Measurements from ENCODE around the gene FAF1.

FAF1 gene

DNA sequence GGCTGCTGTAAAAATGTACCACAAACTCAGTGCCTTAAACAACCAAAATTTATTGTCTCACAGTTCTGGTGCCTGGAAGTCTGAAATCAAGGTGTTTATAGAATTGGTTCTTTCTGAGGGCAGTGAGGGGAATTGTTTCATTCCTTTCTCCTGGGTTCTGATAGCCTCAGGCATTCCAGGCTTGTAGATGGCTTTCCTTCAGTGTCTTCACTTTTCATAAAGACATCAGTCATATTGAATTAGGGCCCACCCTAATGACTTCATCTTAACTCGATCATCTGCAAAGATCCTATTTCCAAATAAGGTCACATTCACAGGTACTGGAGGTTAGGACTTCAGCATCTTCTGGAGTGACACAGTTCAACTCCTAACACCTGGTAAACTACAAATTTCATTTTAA, 25.0 kb upstream of the FAF1 start:
- H3K27me3 Mint-ChIP-seq (ENCODE audit: low read depth), result peaks cover 57% of the 10 kb centered on the region
- peaks cover 1% of the 10 kb centered on the region for H3K4me1 Mint-ChIP-seq (ENCODE audit: low read depth)
- no peak for DNase-seq (ENCODE audit: low spot score)
- H3K4me3 Mint-ChIP-seq, result no peak overlapping the region
- H3K9me3 Mint-ChIP-seq, result no peaks in the 10 kb centered on the region
- H3K27ac Mint-ChIP-seq, result no peak overlapping the region
- H3K36me3 Mint-ChIP-seq (ENCODE audit: low read depth), result no peaks in the 10 kb centered on the region

DNA sequence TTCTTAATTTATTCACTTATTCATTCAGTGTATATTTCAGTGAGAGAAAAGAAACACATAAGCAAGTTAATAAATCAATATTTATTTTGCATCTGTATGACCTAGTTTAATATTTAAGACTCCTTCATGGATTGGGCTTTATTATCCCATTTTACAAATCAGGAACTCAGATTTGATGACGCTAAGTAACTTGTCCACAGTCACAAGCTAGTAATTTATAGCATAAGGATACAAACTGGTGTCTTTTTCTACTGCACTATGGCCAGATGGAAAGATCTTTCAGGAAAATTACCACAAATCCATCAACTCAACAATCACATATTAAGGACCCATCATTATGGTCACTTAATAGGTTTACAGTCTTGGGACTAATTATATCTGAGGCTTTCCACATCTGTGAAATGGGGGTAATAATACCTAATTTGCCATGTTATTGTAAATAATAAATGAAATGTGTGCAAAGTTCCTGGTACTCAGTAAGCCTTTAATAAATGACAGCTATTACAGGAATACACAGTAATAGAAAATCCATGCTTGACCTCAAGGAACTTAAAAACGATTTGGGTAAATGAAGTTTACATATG, 23.2 kb upstream of the FAF1 start:
- H3K27me3 Mint-ChIP-seq (ENCODE audit: low read depth), result peaks cover 70% of the 10 kb centered on the region
- no peaks in the 10 kb centered on the region for H3K9me3 Mint-ChIP-seq
- H3K4me3 Mint-ChIP-seq, result no peak overlapping the region
- H3K27ac Mint-ChIP-seq, result no peak overlapping the region
- peaks cover 12% of the 10 kb centered on the region for H3K4me1 Mint-ChIP-seq (ENCODE audit: low read depth)
- no peaks in the 10 kb centered on the region for H3K36me3 Mint-ChIP-seq (ENCODE audit: low read depth)
- no peak for DNase-seq (ENCODE audit: low spot score)

DNA sequence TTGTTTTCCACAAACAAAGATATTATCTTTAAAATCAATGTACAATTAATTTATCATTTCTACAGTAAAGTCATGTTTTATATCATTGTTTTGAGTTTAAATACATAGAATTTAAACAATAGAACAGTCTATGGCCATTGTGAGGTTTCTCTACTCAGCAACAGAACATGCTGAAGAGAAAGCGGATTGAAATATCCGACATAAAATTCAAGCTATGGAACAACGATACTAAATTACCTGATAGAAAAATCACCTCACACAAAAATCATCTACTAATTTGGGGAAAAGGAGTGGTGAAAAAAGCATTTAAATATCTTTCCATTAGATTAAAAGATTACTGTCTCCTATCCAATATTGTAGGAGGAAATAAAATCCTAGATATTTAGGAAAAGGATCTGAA, 22.5 kb upstream of the FAF1 start:
- H3K4me3 Mint-ChIP-seq, result no peak overlapping the region

DNA sequence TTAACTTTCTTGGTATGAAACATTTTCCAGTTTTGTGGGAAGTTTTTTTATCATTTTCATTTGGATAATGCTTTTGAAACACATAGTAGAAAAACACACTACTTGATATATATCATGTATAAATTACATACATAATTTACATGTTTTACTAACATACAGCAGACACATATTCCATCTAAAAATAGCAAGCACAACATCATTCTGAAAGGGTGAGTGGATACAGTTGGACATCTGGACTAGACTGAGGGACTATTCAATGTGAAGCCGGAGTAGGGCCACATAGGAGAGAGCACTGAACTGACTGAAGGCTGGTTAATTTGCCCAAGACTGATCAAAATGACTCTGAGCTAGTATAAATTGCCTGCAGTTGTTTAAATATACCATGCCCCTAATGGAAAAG, 21.7 kb upstream of the FAF1 start:
- Mint-ChIP-seq H3K9me3 (no peaks in the 10 kb centered on the region), H3K4me1 (ENCODE audit: low read depth) (peaks cover 14% of the 10 kb centered on the region), H3K4me3 (no peak overlapping the region), H3K36me3 (ENCODE audit: low read depth) (peaks cover 2% of the 10 kb centered on the region), H3K27ac (no peak overlapping the region), H3K27me3 (ENCODE audit: low read depth) (peaks cover 69% of the 10 kb centered on the region)
- no peak for DNase-seq (ENCODE audit: low spot score)

More for the DNA sequence above, 22.5 kb upstream of the FAF1 start:
- no peak overlapping the region for H3K27ac Mint-ChIP-seq
- no peak for DNase-seq (ENCODE audit: low spot score)
- peaks cover 12% of the 10 kb centered on the region for H3K4me1 Mint-ChIP-seq (ENCODE audit: low read depth)
- no peaks in the 10 kb centered on the region for H3K36me3 Mint-ChIP-seq (ENCODE audit: low read depth)
- peaks cover 69% of the 10 kb centered on the region for H3K27me3 Mint-ChIP-seq (ENCODE audit: low read depth)
- no peaks in the 10 kb centered on the region for H3K9me3 Mint-ChIP-seq

DNA sequence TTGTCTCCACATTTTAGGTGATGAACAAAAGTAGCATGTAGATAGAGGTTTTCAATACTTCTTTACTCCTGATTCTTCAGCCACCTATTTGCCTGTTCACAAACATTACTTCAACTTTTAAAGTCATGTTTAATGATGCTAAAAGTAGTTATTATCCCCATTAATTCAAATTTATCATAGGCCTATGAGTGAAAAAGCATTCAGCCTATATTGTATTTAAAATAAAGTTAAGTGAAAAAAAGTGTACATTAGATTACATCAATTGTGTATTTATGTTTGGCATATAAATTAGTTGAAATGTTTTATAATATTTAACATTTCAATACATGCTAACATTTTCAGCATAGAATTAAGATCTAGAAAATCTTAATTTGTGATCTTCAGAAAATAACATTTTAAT, 20.4 kb upstream of the FAF1 start:
- Mint-ChIP-seq H3K9me3 (no peaks in the 10 kb centered on the region), H3K27ac (no peak overlapping the region), H3K4me3 (no peak overlapping the region), H3K36me3 (ENCODE audit: low read depth) (peaks cover 10% of the 10 kb centered on the region), H3K27me3 (ENCODE audit: low read depth) (peaks cover 66% of the 10 kb centered on the region), H3K4me1 (ENCODE audit: low read depth) (peaks cover 22% of the 10 kb centered on the region)
- DNase-seq (ENCODE audit: low spot score), result no peak

DNA sequence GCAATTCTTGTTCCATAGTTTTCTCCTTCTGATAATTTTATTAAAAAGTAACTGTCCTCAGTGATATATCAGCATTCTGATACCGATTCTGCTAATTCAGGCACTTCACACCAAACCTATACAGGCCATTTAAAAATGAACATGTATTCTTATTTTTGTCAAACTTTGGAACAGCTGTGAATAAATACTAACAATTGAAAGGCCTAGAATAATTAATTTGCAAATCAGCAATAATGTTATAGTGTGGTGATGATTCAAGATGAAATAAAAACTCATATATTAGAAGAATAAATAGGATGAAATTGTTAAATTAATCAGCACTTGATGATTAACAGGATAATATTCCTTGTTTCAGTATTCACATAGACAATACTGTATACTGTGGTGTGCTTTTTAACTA, 19.9 kb upstream of the FAF1 start:
- Mint-ChIP-seq H3K4me1 (ENCODE audit: low read depth) (peaks cover 22% of the 10 kb centered on the region), H3K27me3 (ENCODE audit: low read depth) (peaks cover 61% of the 10 kb centered on the region), H3K36me3 (ENCODE audit: low read depth) (peaks cover 13% of the 10 kb centered on the region), H3K9me3 (no peaks in the 10 kb centered on the region), H3K4me3 (no peak overlapping the region), H3K27ac (no peak overlapping the region)
- no peak for DNase-seq (ENCODE audit: low spot score)

DNA sequence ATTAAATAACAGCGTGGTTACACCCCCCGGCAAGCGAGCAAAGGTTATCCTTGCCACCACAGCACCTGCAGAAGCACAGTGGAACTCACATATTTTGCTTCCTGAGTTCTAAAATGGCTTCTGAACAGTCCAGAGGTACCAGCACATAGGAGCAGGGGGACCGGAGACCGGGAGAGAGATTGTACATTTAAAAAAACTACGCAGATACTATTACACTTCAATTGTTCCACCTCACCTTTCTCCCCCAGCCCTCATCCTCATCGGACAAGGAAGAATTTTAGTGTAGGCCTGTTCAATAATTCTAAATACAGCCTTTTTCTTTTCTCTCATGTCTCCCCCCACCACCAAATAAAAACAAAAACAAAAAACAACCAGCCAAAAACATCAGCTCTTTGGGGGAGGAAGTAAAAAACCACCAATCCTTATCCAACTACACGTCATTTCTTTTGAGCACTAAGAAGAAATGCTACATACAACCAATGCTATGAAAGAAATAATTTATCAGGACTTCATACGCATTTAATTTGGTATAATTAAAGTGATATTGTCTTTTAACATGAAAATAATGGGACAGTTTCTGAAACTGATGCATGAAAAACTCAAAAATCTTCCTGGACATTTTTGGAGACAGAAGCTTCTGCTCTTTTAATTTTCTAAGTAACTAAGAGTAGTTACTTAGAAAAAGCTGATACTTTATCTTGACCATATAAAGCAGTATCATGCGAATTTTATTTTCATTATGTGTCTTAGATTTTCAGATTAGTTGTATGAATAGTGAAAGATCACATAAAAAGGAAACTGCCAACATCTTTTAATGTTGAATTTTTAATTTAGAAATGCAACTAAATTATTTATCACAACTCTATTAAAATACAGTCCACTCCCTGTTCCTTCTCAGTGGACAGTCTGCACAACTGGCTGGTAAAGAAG, 19.1 kb upstream of the FAF1 start:
- H3K4me1 Mint-ChIP-seq (ENCODE audit: low read depth), result peaks cover 25% of the 10 kb centered on the region
- peaks cover 21% of the 10 kb centered on the region for H3K36me3 Mint-ChIP-seq (ENCODE audit: low read depth)
- no peaks in the 10 kb centered on the region for H3K9me3 Mint-ChIP-seq
- peaks cover 65% of the 10 kb centered on the region for H3K27me3 Mint-ChIP-seq (ENCODE audit: low read depth)
- H3K27ac Mint-ChIP-seq, result peak overlapping the region; percentile 21
- DNase-seq (ENCODE audit: low spot score), result no peak
- peak overlapping the region; percentile 80 for H3K4me3 Mint-ChIP-seq

DNA sequence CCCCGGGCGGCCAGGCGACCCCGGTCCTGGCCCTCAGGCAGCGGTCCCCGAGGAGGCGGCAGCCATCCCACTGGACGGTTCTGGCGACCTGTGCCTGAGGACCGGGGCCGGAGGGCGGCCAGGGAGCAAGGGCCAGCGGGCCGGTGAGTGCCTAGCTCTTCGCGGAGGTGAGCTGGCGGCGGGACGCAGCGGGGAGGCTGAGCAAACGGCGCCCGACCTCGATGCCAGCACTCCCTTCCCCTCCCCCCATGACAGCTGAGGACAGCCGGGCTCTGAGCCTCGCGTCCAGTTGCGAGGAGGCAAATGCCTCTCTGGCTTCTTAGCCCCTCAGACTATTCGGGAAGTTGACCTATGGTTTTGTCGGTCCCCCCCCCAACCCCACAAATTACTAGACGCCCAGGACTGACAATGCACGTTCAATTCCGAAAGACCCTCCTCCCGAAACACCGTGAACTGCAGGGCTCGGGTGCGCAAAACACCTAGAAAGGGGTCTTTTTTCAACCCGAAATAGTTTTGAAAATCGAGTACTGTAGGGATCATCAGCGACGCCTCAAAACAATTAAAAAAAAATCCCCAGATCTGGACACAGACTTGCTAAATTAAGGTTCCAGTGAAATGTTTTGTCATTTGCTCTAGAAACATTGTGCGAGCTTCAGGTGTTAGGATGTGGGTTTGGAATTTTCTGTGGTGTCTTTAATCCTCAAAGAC, 18.2 kb upstream of the FAF1 start:
- Mint-ChIP-seq H3K9me3 (no peaks in the 10 kb centered on the region), H3K4me3 (peak overlapping the region; percentile 80), H3K27ac (peak overlapping the region; percentile 21), H3K4me1 (ENCODE audit: low read depth) (peaks cover 29% of the 10 kb centered on the region), H3K27me3 (ENCODE audit: low read depth) (peaks cover 61% of the 10 kb centered on the region), H3K36me3 (ENCODE audit: low read depth) (peaks cover 29% of the 10 kb centered on the region)
- peak; percentile 17 for DNase-seq (ENCODE audit: low spot score)

DNA sequence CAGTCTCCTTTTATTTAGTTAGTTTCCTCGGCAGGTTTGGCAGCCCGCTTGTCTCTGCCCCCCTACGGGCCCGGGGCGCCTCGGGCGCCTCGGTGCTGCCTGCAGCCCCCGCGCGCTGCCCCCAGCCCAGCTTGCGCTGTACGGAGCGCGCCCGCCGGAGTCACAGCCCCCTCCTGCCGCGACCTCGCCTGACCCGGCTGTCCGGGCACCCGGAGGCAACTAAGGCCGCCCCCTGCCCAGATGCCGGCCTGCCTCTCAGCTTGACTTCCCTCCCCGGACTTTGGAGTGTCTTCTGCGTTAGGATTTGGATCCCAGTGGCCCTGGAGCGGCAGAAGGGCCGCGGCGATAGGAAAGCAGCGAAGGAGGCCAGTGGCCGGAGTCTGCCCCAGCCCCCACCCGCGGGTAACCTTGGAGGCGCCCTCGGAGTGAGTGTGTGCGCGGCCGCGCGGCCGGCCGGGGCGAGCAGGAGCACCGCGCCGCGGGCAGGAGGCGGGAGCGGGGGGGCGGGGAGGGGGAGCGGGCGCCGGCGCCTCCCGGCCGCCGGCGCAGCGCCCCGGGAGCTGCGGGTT, 17.6 kb upstream of the FAF1 start:
- peaks cover 57% of the 10 kb centered on the region for H3K27me3 Mint-ChIP-seq (ENCODE audit: low read depth)
- peak overlapping the region; percentile 36 for H3K27ac Mint-ChIP-seq
- peaks cover 31% of the 10 kb centered on the region for H3K36me3 Mint-ChIP-seq (ENCODE audit: low read depth)
- peak overlapping the region; percentile 87 for H3K4me3 Mint-ChIP-seq
- H3K4me1 Mint-ChIP-seq (ENCODE audit: low read depth), result peaks cover 29% of the 10 kb centered on the region
- no peak for DNase-seq (ENCODE audit: low spot score)
- H3K9me3 Mint-ChIP-seq, result no peaks in the 10 kb centered on the region

DNA sequence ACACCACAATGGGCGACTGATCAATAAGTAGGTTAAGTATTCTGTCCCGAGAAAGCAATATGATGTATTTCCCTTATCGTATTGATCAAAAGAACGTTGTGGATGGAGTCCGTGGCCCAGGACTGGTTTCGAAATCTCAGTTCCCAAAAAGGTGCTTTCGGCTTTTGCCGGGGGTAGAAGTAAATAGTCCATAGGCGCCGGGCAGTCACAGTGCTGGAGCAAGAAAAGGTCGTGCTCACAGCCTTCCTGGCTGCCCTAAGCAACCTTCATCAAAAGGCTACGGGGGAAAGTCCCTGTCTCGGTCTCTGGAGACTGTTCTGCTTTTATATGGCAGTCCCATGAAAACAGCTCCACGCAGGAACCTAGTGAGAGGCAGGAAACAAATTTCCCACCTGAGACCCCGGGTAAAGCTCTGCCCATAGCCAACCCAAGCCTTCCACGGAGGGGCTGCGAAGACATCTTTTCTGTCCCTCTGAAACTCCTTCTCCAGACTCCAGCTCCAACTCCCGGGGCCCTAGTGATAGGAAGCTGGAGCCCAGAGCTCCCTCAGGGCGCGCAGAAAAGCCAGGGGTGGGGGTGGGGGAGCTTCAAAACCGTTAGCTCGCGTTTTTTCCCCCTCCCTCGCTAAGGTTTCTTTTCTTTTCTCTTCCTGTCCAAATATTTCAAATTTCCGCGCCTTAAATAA, 17.0 kb upstream of the FAF1 start:
- H3K27me3 Mint-ChIP-seq (ENCODE audit: low read depth), result peaks cover 54% of the 10 kb centered on the region
- DNase-seq (ENCODE audit: low spot score), result peak; percentile 22
- no peaks in the 10 kb centered on the region for H3K9me3 Mint-ChIP-seq

DNA sequence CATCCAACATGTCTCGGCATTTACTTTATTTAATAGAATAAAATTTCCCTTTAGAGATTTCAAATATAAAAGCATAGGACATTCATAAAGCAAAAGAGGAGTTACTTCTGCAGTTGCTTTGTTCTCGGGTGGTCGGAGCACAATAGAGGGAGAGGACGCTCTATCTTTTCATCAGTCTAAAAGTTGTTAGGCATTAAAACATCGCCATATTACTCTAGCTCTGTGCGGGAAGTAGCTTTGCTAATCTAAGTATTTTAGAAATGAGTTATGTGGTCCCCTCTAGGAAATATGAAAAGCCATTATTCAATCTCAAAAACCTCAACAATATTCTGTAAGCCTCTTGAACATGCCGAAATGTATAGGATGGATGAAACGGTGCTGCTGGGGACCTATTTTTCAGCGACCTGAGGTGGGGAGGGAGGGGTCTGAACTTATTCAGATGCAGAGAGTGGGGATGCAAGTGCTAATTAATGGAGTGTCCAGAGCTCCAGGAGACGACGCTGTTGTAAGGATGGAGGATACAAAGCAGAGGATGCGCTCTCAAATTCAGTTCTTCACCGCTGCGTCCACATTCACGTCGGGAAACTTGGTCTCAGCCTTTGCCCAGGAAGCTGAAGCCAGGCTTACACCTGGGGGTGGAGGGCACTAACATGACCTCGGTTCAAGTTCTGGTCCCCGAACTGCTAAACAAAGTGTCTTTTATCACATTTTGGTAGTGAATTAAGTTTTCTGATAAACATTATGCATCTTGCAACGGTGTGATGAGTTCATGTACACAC, 16.2 kb upstream of the FAF1 start:
- Mint-ChIP-seq H3K27me3 (ENCODE audit: low read depth) (peaks cover 46% of the 10 kb centered on the region), H3K4me3 (peak overlapping the region; percentile 87), H3K9me3 (no peaks in the 10 kb centered on the region), H3K27ac (no peak overlapping the region), H3K36me3 (ENCODE audit: low read depth) (peaks cover 35% of the 10 kb centered on the region), H3K4me1 (ENCODE audit: low read depth) (peaks cover 32% of the 10 kb centered on the region)
- DNase-seq (ENCODE audit: low spot score), result no peak

More for the DNA sequence above, 17.0 kb upstream of the FAF1 start:
- peaks cover 32% of the 10 kb centered on the region for H3K36me3 Mint-ChIP-seq (ENCODE audit: low read depth)
- no peak overlapping the region for H3K27ac Mint-ChIP-seq
- H3K4me3 Mint-ChIP-seq, result peak overlapping the region; percentile 87
- peaks cover 30% of the 10 kb centered on the region for H3K4me1 Mint-ChIP-seq (ENCODE audit: low read depth)

DNA sequence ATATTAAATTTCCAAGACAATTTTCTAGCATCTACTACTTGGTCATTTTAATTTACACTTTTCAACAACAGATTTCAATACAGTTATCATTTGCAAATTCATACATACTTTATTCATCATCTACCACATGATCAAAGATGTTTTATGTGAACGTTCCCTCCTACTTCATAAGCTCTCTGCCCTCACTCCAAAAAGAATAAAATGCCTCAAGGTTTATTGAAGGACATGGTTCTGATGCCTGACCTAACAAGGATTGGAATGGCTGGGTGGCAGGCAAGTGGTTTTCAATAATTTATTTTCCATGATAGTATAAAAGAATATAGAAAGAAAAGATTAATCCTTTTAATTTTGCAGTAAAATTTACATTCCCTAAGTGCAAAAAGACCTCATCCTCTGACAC, 15.4 kb upstream of the FAF1 start:
- Mint-ChIP-seq H3K27ac (no peak overlapping the region), H3K27me3 (ENCODE audit: low read depth) (peaks cover 42% of the 10 kb centered on the region), H3K36me3 (ENCODE audit: low read depth) (peaks cover 42% of the 10 kb centered on the region)

DNA sequence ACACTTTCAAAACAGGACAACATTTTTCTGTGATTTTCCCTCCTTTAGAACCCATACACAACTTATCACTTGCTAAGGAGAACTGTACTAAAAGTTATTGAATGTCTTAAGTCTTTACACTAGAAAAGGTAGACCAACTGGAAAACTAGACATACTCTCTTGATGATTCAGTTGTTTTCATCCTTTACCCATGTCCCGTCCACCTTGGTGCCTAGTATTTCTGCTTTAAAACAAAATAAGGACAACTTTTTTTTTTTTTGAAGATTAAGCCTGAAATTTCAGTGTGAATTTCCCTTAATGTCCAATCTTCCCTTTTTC, 14.5 kb upstream of the FAF1 start:
- Mint-ChIP-seq H3K36me3 (ENCODE audit: low read depth) (peaks cover 50% of the 10 kb centered on the region), H3K4me3 (no peak overlapping the region), H3K27me3 (ENCODE audit: low read depth) (peaks cover 36% of the 10 kb centered on the region), H3K27ac (no peak overlapping the region), H3K4me1 (ENCODE audit: low read depth) (peaks cover 42% of the 10 kb centered on the region), H3K9me3 (no peaks in the 10 kb centered on the region)
- DNase-seq (ENCODE audit: low spot score), result no peak

More for the DNA sequence above, 15.4 kb upstream of the FAF1 start:
- peaks cover 39% of the 10 kb centered on the region for H3K4me1 Mint-ChIP-seq (ENCODE audit: low read depth)
- no peaks in the 10 kb centered on the region for H3K9me3 Mint-ChIP-seq
- no peak overlapping the region for H3K4me3 Mint-ChIP-seq
- no peak for DNase-seq (ENCODE audit: low spot score)
